ENCODE measurements around the gene DNMT3B. TPM values are rescaled to one million over a fixed set of nuclear protein-coding genes. Genes with fewer than 3 reads are reported as not detected.

The DNMT3B gene
- total and polyA plus RNA-seq, 4 donors, result 0.26 to 2.8 (median 0.60) TPM

- TF ChIP-seq, protein P1, sequence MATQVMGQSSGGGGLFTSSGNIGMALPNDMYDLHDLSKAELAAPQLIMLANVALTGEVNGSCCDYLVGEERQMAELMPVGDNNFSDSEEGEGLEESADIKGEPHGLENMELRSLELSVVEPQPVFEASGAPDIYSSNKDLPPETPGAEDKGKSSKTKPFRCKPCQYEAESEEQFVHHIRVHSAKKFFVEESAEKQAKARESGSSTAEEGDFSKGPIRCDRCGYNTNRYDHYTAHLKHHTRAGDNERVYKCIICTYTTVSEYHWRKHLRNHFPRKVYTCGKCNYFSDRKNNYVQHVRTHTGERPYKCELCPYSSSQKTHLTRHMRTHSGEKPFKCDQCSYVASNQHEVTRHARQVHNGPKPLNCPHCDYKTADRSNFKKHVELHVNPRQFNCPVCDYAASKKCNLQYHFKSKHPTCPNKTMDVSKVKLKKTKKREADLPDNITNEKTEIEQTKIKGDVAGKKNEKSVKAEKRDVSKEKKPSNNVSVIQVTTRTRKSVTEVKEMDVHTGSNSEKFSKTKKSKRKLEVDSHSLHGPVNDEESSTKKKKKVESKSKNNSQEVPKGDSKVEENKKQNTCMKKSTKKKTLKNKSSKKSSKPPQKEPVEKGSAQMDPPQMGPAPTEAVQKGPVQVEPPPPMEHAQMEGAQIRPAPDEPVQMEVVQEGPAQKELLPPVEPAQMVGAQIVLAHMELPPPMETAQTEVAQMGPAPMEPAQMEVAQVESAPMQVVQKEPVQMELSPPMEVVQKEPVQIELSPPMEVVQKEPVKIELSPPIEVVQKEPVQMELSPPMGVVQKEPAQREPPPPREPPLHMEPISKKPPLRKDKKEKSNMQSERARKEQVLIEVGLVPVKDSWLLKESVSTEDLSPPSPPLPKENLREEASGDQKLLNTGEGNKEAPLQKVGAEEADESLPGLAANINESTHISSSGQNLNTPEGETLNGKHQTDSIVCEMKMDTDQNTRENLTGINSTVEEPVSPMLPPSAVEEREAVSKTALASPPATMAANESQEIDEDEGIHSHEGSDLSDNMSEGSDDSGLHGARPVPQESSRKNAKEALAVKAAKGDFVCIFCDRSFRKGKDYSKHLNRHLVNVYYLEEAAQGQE (IDR thresholded peaks at IDR 0.05), result no peak
- no peak for TF ChIP-seq YY1 (IDR thresholded peaks at IDR 0.05)
Observed at GRCh38 chr20:32834972-32835371, 72.8 kb downstream of the DNMT3B start (continued).

DNA sequence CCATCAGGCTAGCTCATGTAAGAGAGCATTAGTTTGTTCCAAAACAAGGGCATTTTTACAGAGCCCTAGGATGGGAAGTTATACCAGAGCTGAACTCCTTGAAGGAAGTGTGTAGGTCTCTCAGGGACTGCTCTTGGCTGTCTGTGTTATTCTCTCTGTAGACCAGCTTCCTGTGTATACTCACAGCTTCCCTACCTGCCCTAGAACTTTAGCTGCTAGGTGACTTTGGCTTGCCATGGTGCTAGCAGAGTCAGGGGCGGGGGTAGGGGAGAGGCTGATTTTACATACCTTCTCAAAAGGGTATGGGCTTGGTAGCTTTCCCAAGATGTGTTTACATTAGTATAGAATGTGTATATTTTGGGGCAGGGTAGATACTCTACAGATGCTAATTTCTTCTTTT lies 75.0 kb downstream of the DNMT3B start:
- no peak for TF ChIP-seq RAD21 (IDR thresholded peaks at IDR 0.05)
- Histone ChIP-seq H3K27me3 (ENCODE audit: control insufficient read depth in 4 of 4, insufficient read depth in 4 of 4, low read length in 3 of 4) (no peaks in the 10 kb centered on the region), H3K9me3 (ENCODE audit: control insufficient read depth in 4 of 4, low read length in 3 of 4) (no peaks in the 10 kb centered on the region), H3K27ac (ENCODE audit: low read depth in 1 of 2, low read length in 2 of 2) (no peak overlapping the region), H3K4me3 (ENCODE audit: low read depth in 1 of 3, low read length in 3 of 3) (no peak overlapping the region), H3K9ac (ENCODE audit: low read depth in 1 of 2, low read length in 2 of 2) (no peak overlapping the region), H3K36me3 (ENCODE audit: control insufficient read depth in 4 of 4, insufficient read depth in 3 of 4, low read depth in 1 of 4, low read length in 3 of 4) (peaks cover 23 to 52% (median 37%) of the 10 kb centered on the region in 4 donors), H3K4me1 (ENCODE audit: control insufficient read depth in 4 of 4, insufficient read depth in 4 of 4, low read length in 3 of 4) (no peaks in the 10 kb centered on the region)
- no peak for DNase-seq (ENCODE audit: low spot score)
- 92% methylated on average over 1 of the region's 1 CpG for WGBS

- no peak for DNase-seq (ENCODE audit: low spot score)
- no peak overlapping the region for H3K4me3 ChIP-seq (ENCODE audit: low read depth in 1 of 3, low read length in 3 of 3)
- TF ChIP-seq MAX (IDR thresholded peaks at IDR 0.05) (no peak), YY1 (IDR thresholded peaks at IDR 0.05) (no peak), TAF1 (conservative IDR thresholded peaks at IDR 0.05) (no peak), JUND (IDR thresholded peaks at IDR 0.05) (no peak), FOXA1 (IDR thresholded peaks at IDR 0.05) (no peak), GABPA (IDR thresholded peaks at IDR 0.05 in 1 of 2, conservative IDR thresholded peaks at IDR 0.05 in 1 of 2) (no peak), RAD21 (IDR thresholded peaks at IDR 0.05) (no peak), HNF4A (conservative IDR thresholded peaks at IDR 0.05) (no peak), NR2F2 (IDR thresholded peaks at IDR 0.05) (no peak), HNF4G (IDR thresholded peaks at IDR 0.05) (no peak), RXRA (IDR thresholded peaks at IDR 0.05) (no peak), FOXA2 (IDR thresholded peaks at IDR 0.05) (no peak), SP1 (IDR thresholded peaks at IDR 0.05) (no peak), EGR1 (IDR thresholded peaks at IDR 0.05; ENCODE audit: low read depth in 2 of 2) (no peak)
- TF ChIP-seq, protein P1 (IDR thresholded peaks at IDR 0.05), result no peak
- TF ChIP-seq, protein P2, sequence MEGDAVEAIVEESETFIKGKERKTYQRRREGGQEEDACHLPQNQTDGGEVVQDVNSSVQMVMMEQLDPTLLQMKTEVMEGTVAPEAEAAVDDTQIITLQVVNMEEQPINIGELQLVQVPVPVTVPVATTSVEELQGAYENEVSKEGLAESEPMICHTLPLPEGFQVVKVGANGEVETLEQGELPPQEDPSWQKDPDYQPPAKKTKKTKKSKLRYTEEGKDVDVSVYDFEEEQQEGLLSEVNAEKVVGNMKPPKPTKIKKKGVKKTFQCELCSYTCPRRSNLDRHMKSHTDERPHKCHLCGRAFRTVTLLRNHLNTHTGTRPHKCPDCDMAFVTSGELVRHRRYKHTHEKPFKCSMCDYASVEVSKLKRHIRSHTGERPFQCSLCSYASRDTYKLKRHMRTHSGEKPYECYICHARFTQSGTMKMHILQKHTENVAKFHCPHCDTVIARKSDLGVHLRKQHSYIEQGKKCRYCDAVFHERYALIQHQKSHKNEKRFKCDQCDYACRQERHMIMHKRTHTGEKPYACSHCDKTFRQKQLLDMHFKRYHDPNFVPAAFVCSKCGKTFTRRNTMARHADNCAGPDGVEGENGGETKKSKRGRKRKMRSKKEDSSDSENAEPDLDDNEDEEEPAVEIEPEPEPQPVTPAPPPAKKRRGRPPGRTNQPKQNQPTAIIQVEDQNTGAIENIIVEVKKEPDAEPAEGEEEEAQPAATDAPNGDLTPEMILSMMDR (IDR thresholded peaks at IDR 0.05; ENCODE audit: low read depth, low read length, missing input control), result no peak
- TF ChIP-seq, protein P3, sequence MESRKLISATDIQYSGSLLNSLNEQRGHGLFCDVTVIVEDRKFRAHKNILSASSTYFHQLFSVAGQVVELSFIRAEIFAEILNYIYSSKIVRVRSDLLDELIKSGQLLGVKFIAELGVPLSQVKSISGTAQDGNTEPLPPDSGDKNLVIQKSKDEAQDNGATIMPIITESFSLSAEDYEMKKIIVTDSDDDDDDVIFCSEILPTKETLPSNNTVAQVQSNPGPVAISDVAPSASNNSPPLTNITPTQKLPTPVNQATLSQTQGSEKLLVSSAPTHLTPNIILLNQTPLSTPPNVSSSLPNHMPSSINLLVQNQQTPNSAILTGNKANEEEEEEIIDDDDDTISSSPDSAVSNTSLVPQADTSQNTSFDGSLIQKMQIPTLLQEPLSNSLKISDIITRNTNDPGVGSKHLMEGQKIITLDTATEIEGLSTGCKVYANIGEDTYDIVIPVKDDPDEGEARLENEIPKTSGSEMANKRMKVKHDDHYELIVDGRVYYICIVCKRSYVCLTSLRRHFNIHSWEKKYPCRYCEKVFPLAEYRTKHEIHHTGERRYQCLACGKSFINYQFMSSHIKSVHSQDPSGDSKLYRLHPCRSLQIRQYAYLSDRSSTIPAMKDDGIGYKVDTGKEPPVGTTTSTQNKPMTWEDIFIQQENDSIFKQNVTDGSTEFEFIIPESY (IDR thresholded peaks at IDR 0.05), result no peak
- TF ChIP-seq, protein P4, sequence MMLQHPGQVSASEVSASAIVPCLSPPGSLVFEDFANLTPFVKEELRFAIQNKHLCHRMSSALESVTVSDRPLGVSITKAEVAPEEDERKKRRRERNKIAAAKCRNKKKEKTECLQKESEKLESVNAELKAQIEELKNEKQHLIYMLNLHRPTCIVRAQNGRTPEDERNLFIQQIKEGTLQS (IDR thresholded peaks at IDR 0.05), result no peak
- no peaks in the 10 kb centered on the region for H3K9me3 ChIP-seq (ENCODE audit: control insufficient read depth in 4 of 4, low read length in 3 of 4)
- no peaks in the 10 kb centered on the region for H3K27me3 ChIP-seq (ENCODE audit: control insufficient read depth in 4 of 4, insufficient read depth in 4 of 4, low read length in 3 of 4)
- H3K4me1 ChIP-seq (ENCODE audit: control insufficient read depth in 4 of 4, insufficient read depth in 4 of 4, low read length in 3 of 4), result no peaks in the 10 kb centered on the region
- H3K36me3 ChIP-seq (ENCODE audit: control insufficient read depth in 4 of 4, insufficient read depth in 3 of 4, low read depth in 1 of 4, low read length in 3 of 4), result peaks cover 25 to 53% (median 40%) of the 10 kb centered on the region in 4 donors
- H3K27ac ChIP-seq (ENCODE audit: low read depth in 1 of 2, low read length in 2 of 2), result no peak overlapping the region
- WGBS, result 93% methylated on average over 17 of the region's 17 CpGs
- H3K9ac ChIP-seq (ENCODE audit: low read depth in 1 of 2, low read length in 2 of 2), result no peak overlapping the region
Observed at GRCh38 chr20:32839227-32839981, 77.2 kb downstream of the DNMT3B start.
